GM19463 (cell line): ENCODE results near the gene ZBTB7C.

Experiments used
- ATAC-seq: cut with Tn5 transposase; IDR thresholded peaks from one replicate; pipeline ENCODE4 v1.9.1; 2021; ENCODE audit warnings: mild to moderate bottlenecking, moderate library complexity; ENCODE audit not compliant: unreplicated experiment

Gene ZBTB7C

DNA sequence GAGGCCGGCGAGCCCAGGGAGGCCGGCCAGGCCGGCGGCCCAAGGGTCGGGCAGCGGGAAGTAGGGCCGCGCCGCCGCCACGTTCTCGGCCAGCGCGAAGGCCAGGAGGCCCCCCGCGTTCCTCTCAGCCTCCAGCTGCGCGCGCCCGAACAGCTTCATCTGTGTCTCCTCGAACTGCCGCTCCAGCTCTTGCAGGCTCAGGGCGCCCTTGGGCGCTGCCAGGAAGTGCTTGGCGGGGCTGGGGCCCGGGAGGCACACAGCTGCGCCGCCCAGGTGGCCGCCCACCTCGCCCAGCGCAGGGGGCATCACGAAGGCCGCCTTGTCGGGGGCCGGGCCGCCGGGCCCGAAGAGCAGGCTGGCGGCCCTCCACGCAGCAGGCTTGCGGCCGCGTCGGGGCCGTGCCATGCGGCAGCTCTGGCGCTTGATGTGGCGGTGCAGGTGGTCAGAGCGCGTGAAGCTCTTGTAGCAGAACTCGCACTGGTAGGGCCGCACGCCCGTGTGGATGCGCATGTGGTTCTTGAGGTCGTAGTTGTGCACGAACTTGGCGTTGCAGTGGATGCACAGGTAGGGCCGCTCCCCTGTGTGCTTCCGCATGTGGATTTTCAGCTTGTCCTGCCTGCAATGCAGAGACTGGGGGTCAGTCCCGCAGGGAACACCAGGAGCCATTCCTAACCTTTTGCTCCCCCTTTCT, 379.7 kb downstream of the ZBTB7C start:
- ATAC-seq: no peak

DNA sequence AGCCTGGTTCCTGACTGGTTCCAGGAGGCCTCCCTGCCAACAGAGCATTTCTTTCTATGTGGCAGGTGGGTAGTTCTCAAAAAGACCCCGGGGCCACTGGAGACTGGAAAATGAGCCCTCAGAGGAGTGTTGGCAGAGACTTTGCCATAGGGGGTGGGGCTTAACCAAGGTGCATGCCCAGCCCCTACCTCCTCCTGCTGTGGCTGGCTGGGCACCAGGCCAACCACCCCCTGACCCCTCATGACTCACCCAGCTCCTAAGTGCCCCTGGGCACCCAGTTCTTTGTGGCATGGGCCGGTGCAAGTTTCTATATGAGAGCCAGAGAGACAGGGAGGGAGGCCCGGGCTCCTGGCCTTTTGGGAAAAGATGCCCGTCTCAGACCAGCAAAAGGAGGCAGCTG, 380.5 kb downstream of the ZBTB7C start:
- ATAC-seq: no peak

DNA sequence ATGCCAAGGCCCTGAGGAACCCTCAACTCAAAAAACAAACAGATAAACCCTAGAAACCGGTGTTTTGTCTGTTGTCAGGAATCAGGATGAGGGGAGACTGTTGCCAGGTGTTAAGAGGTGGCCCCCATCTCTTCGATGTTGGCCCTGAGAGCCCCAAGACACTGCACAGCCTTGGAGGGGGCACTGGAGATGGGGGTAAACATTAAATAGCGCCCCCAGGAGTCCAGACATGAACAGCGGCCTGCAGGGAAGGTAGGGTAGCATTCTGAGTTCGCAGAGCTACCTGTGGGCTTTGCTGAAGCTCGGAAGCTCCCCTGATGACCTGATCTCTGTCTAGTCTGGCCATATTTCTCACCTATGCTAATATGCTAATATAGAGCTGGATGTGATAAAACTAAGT, 381.1 kb downstream of the ZBTB7C start:
- ATAC-seq: no peak

DNA sequence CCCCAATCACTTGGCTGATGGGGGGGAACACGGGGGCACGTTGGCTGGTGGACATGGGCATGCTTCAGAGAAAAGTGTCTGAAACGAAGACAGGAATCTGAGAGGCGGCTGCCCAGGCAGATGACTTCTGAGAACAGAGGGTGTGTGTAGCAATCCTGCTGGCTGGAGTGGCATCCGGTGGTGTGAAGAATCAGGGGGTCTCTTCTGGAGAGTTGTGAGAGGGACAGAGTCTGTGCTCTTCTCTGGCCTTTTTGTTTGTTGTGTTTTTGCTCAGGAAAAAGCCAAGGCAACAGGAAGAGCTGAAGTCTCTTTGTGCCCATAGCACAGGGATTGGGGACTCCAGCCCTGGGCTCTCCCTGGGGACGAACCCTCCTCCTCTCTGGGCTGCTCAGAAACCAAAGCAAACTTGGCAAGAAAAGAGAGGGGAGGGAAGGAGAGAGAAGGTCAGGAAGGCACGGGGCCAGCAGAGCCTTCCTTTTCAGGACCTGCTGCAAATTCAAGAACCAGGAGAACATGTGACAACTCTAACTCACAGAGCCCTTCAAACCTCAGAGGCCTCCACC, 381.7 kb downstream of the ZBTB7C start:
- no peak for ATAC-seq

DNA sequence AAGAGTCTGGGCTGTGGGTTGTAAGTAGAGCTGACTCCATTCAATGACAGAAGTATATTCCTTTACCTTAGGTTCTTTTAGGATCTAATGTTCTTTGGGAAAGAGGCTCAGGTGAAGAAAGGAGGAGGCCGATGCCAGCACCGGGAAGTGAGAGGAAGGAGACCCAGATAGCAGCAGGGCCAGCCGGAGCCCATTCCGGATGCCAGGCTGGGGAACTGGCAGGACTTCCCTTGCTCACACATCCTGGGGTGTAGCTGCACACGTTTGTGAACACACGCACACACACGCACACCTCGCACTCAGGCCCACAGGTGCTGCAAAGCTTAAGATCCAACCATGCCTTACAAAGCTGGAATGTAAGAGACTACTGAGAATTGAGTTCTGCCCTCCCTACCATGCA, 383.0 kb downstream of the ZBTB7C start:
- no peak for ATAC-seq

DNA sequence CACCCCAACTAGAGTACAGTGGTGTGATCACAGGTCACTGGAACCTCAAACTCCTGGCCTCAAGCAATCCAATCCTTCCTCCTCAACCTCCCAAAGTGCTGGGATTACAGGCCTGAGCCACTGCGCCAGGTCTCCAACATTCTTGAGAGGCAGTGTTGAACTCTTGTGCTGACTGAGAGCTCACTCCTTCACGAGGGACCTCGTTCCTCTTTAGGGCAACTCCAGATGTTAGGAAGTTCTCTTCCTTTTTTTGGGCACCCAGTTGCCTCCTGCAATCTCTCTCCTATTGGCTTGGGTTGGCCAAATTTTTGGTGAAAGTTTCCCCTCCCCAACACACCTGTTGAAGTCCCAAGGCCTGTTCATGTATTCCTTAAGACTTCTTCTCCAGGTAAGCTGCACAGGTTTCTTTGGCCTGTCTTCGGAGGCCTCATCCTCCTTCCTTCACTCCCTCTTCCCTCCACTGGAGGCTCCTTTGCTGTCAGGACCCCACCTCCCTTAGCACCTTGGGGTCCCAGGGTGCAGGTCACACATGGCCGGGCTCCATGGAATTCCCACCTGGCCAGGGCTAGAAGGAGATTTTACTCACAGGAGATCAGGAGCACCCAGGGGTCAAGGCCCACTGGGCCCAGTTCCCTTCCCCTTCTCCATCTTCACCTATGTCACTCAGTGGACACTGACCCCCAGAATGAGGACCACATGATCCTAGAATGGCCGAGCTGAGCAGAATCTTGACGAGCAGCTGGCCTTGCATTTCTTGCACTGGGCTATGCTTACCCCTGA, 384.1 kb downstream of the ZBTB7C start:
- no peak for ATAC-seq

DNA sequence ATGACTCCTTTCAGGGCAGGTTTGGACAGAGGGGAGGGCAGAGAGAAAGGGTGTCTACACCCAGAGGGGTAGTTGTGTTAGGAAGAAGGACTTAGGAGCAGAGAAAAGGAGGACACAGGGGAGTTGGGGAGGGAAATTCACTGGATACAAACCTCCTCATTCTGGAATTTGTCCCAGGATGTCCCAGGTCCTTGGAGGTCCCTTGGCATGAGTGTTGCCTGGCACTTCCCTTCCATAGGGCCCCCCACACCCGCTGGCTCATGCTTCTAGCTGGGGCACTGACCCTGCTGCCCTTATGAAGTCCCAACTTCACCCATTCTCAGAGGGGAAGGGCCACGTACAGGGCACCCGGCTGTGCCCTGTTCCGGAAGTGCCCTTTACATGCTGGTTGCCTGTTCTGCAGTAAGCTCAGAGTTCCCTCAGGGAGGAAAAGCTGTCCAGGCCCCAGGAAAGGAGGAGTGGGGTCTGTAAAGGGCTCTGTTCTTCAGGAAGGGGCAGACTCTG, 385.1 kb downstream of the ZBTB7C start:
- ATAC-seq: no peak

DNA sequence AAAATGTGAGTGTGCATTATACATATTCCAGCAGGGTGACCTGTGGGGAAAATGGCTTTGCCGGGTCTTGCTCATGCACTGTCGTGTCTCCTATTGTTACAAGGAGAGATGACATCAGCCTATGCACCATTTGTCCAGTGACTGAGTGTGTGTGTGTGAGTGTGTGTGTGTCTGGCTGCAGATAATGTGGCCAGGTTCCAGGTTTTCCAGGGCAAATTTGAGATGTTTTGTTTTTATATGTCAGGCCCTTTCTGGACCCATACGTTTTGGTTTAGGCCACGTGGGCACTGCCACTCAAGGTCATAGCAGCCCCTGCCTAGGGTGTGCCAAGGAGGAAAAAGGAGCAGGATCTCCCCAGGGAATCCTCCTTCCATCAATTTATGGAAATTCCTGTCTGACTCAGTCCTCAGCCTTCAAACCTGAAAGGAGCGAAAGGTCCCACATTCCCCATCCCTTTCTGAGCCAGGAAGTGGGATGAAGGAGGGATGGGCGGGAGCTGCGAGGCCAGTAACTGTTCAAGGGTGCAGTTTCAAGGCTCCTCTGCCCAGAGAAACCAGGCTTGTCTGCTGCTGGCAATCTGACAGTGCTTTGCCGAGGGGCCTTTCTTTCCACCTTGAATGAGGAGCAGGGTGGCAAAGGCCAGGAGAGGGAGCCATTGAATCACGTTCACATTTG, 385.7 kb downstream of the ZBTB7C start:
- ATAC-seq: no peak

DNA sequence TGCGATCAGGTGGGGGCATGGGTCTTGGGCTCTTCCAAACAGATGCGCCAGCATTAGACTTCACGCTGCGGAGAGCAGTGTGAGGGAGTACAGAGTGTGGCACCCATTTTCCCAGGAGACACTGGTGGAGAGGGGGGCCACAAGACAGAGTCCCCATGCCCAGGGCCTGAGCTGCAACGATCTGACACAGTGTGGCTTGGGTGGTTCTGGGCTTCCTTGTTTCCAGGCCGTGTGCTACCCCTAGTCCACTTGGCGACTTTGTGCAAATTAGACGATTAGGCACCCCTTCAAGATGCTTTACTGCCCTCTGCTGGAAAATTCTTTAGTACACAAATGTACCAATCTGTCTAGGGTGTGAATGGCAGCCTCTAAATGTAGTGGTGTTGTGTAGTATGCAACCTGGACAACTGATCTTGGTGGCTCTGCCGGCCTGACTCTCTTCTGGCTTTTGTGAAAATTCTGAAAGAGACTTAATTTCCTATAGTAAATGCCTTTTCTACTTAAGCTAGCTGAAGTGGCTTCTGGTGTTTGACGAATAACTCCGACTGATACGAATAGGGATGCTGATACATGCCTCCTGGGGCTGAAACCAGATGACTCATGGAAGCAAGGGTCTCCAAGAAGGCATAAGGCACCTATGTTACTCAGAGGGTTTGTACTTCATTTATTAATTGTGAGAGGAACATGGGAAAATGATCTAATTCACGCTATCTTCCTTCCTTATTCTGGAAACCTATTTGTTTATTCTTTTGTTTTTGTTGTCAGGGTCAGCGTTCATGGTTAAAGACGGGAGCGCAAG, 386.5 kb downstream of the ZBTB7C start:
- no peak for ATAC-seq

DNA sequence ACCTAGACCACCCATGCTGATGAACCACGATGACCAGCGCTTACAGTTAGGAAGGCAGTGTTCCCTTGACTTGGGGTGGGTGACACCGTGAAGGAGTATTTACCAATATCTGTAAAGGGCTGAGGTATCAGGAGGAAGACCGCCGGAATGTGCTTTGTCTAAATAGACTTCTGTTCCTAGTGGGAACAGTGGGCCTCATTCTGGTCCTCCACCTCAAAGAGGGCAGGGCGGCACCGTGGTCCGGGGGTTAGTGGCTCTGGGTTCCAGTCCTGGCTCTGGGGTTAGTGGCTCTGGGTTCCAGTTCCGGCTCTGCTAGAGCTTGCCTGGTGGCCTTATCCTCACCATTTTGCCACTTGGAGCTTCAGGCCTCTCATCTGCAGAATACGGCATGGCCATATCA, 387.2 kb downstream of the ZBTB7C start:
- ATAC-seq: no peak

DNA sequence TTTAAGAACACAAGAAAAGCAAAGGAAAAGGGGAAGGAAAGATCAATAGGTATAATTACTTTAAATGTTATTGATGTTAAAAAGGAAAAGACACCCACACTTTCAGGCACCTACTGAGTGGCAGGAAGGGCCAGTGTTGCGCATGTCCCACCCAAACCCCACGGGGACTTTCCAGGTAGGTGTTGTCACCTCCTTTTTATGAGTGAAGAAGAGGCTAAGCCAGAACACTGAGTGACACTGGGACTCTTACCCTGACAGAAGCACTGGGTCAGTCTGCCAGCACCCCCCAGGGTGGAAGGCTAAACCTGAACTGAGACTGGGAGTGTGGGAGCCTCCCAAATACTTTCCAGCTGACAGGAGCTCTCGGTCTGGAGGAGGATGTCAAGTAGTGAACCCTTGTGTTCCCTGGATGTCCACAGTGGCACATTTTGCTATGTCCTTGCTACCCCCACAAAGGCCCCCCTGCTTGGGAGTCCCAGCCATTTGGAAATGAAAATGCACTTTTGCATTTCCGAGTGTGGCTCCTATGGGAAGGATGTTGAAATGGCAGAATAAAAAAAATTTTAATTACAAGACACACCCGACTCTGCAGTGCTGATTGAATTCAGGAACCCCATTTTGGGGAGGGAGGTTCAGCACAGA, 387.8 kb downstream of the ZBTB7C start:
- ATAC-seq: no peak

DNA sequence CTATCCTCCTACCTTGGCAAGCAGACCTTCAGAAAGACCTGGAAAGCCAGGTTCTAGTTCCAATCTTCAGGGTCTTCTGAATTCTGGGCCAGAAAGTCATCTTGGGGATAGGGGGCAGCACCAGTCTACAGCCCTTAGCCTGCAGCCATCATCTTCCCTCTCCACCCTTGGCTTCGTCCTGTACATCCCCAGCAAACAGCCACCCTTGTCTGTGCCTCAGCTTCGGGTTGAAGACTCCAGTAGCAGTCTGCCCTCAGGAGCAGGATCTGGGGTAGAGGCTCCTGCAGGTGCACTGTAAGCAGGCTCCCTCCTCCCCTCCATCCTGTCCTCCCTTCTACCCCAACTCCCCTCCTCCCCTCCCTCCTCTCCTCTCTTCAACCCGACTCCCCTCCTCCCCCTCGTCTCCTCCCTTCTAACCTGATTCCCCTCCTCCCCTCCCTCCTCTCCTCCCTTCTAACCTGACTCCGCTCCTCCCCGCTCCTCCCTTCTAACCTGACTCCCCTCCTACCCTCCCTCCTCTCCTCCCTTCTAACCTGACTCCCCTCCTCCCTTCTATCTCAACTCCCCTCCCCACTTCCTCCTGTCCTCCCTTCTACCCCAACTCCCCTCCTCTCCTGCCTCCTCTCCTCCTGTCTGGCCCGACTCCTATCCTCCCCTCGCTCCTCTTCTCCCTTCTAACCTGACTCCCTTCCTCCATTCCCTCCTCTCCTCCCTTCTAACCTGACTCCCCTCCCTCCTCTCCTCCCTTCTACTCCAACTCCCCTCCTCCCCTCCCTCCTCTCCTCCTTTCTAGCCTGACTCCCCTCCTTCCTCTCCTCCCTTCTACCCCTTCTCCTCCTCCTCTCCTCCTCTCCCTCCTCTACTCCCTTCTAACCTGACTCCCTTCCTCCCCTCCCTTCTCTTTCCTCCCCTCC, 388.6 kb downstream of the ZBTB7C start:
- ATAC-seq: no peak

DNA sequence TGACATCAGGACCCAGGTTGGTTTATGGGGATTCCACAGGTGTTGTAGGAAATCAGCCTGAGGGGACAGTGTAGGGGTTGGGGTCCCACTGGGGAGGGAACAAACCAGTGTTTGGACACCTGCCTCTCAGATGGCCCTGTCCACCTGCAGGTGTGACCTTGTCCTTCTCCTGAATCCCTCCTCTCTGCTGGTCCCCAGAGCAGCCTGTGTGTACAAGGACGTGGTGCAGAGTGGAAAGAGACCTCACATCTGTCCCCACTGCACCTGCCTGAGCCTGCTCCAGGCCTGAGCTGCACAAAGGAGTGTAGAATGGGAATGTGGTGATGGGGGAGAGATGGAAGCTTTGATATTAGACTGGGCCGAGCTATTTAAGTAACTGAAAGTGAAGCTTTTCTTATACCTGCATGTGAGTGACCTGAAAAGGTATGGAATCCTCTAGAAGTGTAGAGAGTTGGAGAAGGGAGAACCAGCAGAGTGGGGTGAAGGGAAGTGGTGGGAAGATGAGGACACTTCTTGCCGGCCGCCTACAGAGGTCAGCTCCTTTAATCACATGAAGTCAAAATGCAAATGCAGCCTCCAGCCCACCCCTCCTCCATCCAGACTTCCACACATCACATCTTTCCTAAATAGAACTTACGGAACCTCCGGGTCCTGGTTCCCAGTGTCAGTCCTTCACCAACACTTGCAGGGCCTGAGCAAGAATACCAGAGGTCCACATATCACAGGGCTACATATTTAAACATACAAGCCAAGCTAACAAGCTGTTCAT, 389.4 kb downstream of the ZBTB7C start:
- ATAC-seq: no peak

DNA sequence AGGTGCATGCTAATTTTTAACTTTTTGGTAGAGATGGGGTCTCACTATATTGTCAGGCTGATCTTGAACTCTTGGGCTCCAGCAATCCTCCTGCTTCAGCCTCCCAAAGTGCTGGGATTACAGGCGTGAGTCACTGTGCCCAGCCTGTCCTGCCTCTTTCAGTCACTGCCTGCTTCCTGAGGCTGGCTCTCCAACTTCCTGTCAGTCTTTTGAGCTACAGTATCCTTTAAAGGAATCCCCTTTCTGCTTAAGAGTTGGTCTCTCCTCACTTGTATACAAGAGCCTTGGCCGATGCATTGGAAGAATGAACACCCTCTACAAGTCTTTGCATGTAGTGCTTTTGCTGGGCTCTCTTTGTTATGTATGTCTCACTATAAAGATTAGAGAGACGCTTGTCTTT, 390.3 kb downstream of the ZBTB7C start:
- no peak for ATAC-seq

DNA sequence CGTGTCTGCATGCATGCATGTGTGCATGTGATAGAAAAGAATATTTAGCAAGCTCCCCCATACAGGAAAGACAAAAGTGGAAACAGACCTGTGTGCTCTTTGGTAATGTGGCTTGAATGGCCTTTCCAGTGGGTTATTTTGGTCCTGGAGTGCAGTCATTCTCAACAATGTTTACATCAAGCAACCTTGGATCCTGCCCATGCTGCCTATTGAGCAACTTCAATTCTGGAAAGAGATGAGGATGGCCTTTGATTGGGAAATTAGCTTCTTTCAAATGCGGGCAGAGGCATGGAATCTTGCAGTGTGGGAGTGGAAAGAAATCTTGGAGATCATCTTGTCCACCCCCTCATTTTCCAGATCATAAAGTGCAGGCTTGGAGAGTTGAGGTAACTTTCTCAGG, 391.5 kb downstream of the ZBTB7C start:
- ATAC-seq: no peak

DNA sequence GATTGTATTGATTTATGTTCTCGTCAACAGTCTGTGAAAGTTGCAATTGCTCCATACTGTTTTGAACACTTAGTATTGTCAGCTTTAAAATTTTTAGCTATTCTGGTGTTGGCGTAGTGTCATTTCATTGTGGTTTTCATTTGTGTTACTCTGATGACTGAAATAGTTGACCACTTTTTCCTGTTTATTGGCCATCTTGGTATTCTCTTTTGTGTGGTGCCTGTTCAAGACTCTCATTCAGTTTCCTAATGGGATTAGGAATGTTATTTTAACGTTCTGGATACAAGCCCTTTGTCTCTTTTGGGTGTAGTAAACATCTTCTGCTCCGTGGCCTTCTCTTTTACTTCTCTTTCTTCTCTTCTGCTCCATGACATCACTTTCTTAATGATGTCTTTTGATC, 396.0 kb downstream of the ZBTB7C start:
- ATAC-seq: no peak

DNA sequence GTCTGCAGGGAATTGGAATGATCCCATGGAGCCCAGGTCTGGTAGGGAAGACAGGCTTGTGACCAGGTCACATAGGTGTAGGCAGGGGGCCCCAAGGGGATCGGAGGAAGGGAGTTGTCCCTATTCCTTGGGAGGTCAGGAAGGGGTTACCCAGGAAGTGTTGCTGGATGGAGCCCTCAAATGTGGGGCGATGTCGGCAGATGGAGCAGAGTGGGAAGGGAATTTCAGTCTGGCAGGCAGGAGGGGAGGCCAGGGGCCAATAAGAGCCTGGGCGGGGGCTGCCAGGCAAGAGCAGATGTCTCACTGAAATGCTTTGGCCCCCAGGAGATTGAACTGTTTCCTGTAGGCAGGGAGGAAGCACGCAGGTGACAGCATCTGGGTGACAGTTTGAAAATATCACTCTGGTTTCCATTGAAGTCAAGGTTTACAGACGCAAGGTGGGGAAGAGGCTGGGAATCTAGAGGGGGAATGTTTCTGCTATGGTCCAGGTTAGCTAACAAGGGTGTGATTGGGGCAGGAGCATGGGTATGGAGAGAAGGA, 397.2 kb downstream of the ZBTB7C start:
- ATAC-seq: no peak

DNA sequence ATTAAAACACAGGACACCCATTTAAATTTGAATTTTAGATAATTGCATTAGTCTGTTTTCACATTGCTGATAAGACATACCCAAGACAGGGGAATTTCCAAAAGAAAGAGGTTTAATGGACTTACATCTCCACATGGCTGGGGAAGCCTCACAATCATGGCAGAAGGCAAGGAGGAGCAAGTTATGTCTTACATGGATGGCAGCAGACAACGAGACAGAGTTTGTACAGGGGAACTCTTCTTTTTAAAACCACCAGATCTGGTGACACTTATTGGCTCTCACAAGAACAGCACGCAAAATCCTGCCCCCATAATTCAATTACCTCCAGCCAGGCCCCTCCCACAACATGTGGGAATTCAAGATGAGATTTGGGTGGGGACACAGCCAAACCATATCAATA, 398.9 kb downstream of the ZBTB7C start:
- ATAC-seq: no peak
